PC-9 (cell line): ENCODE data around the gene DISP3. TPM values are rescaled to one million over a fixed set of nuclear protein-coding genes. Genes with fewer than 3 reads are reported as not detected.

Source experiments
- BruUV-seq: library from RNA; stranded (reverse); fragments of 400-500 nt; replicated peaks from 2 replicates; lab custom pipeline; 2021; lab: Mats Ljungman, UMichigan
- CTCF ChIA-PET: fragments of 300-600 bp; sonication (Branson Sonifier 250); formaldehyde crosslinking; loops from one replicate; lab custom pipeline; 2022; ENCODE audit warnings: antibody characterized with exemption; lab: Charles Lee
- POLR2A ChIA-PET: fragments of 300-600 bp; sonication (Branson Sonifier 250); formaldehyde crosslinking; loops from one replicate; lab custom pipeline; 2022; ENCODE audit warnings: antibody characterized with exemption; ENCODE audit not compliant: unreplicated experiment; lab: Charles Lee
- DNase-seq, 2 experiments: peaks; one replicate each; pipeline versions ENCODE4 v3.0.0 to v3.0.0-alpha.2; 2015 to 2022; ENCODE audit warnings: mixed read lengths in 1 of 2
- H2AFZ ChIP-seq: fragments of 200-600 bp; sonication (generic); 2 replicates; pipeline ENCODE4 v1.8.1; 2017; ENCODE audit warnings: antibody characterized with exemption
- H3F3A ChIP-seq: fragments of 200-600 bp; sonication (generic); 2 replicates; pipeline ENCODE4 v1.8.1; 2017; ENCODE audit warnings: antibody characterized with exemption, mild to moderate bottlenecking, low read depth; ENCODE audit not compliant: insufficient read depth
- H3K27ac ChIP-seq: fragments of 200-600 bp; sonication (generic); 2 replicates; pipeline ENCODE4 v1.6.1; 2016; ENCODE audit warnings: mixed run types
- H3K27me3 ChIP-seq: fragments of 200-600 bp; sonication (generic); 2 replicates; pipeline ENCODE4 v1.6.1; 2016; ENCODE audit warnings: low read depth, mixed run types; ENCODE audit not compliant: insufficient read depth
- H3K36me3 ChIP-seq: fragments of 200-600 bp; sonication (generic); 2 replicates; pipeline ENCODE4 v1.6.1; 2016; ENCODE audit warnings: low read depth, mixed run types
- H3K4me1 ChIP-seq: fragments of 200-600 bp; sonication (generic); replicated peaks from 2 replicates; pipeline ENCODE4 v1.6.1; 2016; ENCODE audit warnings: mixed run types; ENCODE audit not compliant: insufficient read depth
- H3K4me2 ChIP-seq: fragments of 200-600 bp; sonication (generic); 2 replicates; pipeline ENCODE4 v1.6.1; 2017; ENCODE audit warnings: mixed run types
- H3K4me3 ChIP-seq: fragments of 200-600 bp; sonication (generic); 2 replicates; pipeline ENCODE4 v1.6.1; 2016; ENCODE audit warnings: mixed run types
- H3K79me2 ChIP-seq: fragments of 200-600 bp; sonication (generic); 2 replicates; pipeline ENCODE4 v1.6.1; 2017; ENCODE audit warnings: low read depth, mixed run types
- H3K9me2 ChIP-seq: fragments of 200-600 bp; sonication (generic); 2 replicates; pipeline ENCODE4 v1.8.1; 2017; ENCODE audit warnings: mild to moderate bottlenecking; ENCODE audit not compliant: insufficient read depth
- H3K9me3 ChIP-seq: fragments of 200-600 bp; sonication (generic); 2 replicates; pipeline ENCODE4 v1.8.1; 2016; ENCODE audit warnings: low read depth; ENCODE audit not compliant: insufficient read depth
- H4K20me1 ChIP-seq: fragments of 200-600 bp; sonication (generic); 2 replicates; pipeline ENCODE4 v1.8.1; 2017; ENCODE audit not compliant: insufficient read depth
- EZH2 ChIP-seq: fragments of 200-600 bp; sonication (generic); IDR thresholded peaks from 2 replicates; pipeline ENCODE4 v1.8.0; 2017; ENCODE audit warnings: antibody characterized with exemption, low read depth
- intact Hi-C: fragments of 100-400 bp; cut with micrococcal nuclease; formaldehyde crosslinking; loops from one replicate; pipeline ENCODE4 v1.10.0; 2022; ENCODE audit not compliant: unreplicated experiment
- total RNA-seq: library from RNA; stranded (reverse); gene quantifications from 2 replicates; pipeline ENCODE4 v1.2.3, GENCODE V29; 2021
- TF ChIP-seq, protein P1 (sequence below): fragments of 200-600 bp; sonication (generic); conservative IDR thresholded peaks from 2 replicates; pipeline ENCODE4 v1.6.1; 2017; ENCODE audit warnings: mixed run types, antibody characterized with exemption, mild to moderate bottlenecking, moderate library complexity

DISP3 gene
- total RNA-seq, 1 experiment from 2014 or later, result not detected

DNA sequence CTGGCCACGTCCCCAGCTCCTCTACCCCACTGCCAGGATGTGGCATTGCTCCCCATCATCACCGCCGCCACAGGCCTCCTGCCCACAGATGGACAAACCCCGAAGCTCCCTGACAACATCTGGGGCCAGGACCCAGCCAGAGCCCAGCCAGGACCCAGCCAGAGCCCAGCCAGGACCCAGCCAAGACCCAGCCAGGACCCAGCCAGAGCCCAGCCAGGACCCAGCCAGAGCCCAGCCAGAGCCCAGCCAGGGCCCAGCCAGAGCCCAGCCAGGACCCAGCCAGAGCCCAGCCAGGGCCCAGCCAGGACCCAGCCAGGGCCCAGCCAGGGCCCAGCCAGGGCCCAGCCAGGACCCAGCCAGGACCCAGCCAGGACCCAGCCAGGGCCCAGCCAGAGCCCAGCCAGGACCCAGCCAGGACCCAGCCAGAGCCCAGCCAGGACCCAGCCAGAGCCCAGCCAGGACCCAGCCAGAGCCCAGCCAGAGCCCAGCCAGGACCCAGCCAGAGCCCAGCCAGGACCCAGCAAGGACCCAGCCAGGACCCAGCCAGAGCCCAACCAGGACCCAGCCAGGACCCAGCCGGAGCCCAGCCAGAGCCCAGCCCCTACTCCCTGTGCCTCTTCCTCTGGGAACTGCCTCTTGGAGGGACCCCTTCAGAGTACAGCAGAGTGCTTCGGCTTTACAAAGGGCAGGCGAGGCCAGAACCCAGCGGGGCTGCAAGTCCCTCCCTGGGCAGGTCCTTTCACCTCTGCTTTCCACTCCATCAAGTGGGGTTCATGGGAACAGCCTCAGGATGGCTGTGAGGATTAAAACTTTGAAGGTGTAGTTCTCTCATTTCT, 43.7 kb downstream of the DISP3 start:
- no TSS peak for BruUV-seq
- ChIA-PET CTCF (no interaction called here), POLR2A (no interaction called here)
- Histone ChIP-seq H3K27ac (no peak overlapping the region), H4K20me1 (no peaks in the 10 kb centered on the region), H3K36me3 (no peaks in the 10 kb centered on the region), H3K27me3 (peaks cover 43% of the 10 kb centered on the region), H3K4me3 (no peak overlapping the region), H3K9me3 (no peaks in the 10 kb centered on the region), H3K4me2 (no peak overlapping the region), H3F3A (no peaks in the 10 kb centered on the region), H3K4me1 (no peaks in the 10 kb centered on the region), H2AFZ (no peak overlapping the region), H3K9me2 (no peaks in the 10 kb centered on the region), H3K79me2 (no peaks in the 10 kb centered on the region)
- DNase-seq, result no peak
- intact Hi-C loops, result no loop called here
- TF ChIP-seq, protein P1, sequence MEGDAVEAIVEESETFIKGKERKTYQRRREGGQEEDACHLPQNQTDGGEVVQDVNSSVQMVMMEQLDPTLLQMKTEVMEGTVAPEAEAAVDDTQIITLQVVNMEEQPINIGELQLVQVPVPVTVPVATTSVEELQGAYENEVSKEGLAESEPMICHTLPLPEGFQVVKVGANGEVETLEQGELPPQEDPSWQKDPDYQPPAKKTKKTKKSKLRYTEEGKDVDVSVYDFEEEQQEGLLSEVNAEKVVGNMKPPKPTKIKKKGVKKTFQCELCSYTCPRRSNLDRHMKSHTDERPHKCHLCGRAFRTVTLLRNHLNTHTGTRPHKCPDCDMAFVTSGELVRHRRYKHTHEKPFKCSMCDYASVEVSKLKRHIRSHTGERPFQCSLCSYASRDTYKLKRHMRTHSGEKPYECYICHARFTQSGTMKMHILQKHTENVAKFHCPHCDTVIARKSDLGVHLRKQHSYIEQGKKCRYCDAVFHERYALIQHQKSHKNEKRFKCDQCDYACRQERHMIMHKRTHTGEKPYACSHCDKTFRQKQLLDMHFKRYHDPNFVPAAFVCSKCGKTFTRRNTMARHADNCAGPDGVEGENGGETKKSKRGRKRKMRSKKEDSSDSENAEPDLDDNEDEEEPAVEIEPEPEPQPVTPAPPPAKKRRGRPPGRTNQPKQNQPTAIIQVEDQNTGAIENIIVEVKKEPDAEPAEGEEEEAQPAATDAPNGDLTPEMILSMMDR, result no peak
- TF ChIP-seq EZH2, result no peak

DNA sequence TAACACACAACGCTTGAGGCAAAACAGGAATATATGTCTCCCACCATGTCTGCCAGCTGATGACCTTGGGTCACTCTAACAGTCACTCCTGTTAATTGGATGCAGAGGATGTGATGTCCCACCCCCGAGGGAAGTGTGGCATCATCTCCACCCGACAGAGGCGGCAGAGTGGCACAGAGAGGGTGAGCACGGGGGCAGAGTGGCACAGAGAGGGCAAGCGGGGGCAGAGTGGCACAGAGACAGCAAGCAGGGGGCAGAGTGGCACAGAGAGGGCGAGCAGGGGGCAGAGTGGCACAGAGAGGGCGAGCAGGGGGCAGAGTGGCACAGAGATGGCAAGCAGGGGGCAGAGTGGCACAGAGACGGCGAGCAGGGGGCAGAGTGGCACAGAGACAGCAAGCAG, 44.3 kb downstream of the DISP3 start:
- H3K4me1 ChIP-seq, result no peaks in the 10 kb centered on the region
- no peak for DNase-seq
- peaks cover 43% of the 10 kb centered on the region for H3K27me3 ChIP-seq
- no peaks in the 10 kb centered on the region for H4K20me1 ChIP-seq
- no peak overlapping the region for H3K4me3 ChIP-seq
- H3K9me2 ChIP-seq, result no peaks in the 10 kb centered on the region
- H3K9me3 ChIP-seq, result no peaks in the 10 kb centered on the region
- no peaks in the 10 kb centered on the region for H3K36me3 ChIP-seq
- no peaks in the 10 kb centered on the region for H3F3A ChIP-seq
- intact Hi-C loops, result no loop called here
- POLR2A ChIA-PET, result no interaction called here
- no peaks in the 10 kb centered on the region for H3K79me2 ChIP-seq
- no peak overlapping the region for H3K27ac ChIP-seq
- CTCF ChIA-PET, result no interaction called here
- TF ChIP-seq EZH2, result no peak
- TF ChIP-seq, protein P1, result no peak
- H3K4me2 ChIP-seq, result no peak overlapping the region
- BruUV-seq, result no TSS peak
- H2AFZ ChIP-seq, result no peak overlapping the region

DNA sequence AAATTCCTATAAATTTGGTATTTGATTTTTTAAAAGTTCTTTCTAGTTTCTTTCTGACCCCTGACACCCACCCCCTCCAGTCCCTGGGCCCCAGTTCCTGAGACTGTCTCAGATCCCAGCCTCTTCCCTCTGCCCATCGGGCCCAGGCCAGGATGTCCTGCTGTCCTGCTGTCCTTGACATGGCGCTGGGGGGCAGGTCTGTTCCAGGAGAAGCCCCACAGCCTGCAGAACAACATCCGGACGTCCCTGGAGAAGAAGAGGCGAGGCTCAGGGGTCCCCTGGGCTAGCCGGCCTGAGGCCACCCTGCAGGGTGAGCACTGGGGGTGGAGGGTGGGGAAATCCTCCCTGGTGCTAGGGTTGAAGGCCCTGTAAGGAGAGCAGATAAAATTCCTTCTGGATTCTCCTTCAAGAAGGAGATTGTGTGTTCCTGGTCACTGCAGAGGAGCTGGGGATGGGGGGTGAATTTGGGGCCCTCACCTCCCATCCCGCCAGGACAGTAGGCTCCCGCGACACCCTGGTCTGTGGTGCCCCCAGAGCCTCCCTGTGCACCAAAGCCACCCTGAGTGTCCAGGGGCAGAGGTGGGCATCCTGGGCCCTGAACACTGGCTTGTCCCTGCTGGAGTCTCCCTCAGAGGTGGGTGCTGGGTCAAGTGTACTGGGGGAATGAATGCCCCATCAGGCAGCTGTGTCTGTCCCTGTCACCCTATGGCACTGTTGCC, 45.0 kb downstream of the DISP3 start:
- Histone ChIP-seq H3K4me3 (no peak overlapping the region), H3K36me3 (no peaks in the 10 kb centered on the region), H3K9me2 (no peaks in the 10 kb centered on the region), H3K79me2 (no peaks in the 10 kb centered on the region), H3K9me3 (no peaks in the 10 kb centered on the region), H3K4me1 (no peaks in the 10 kb centered on the region), H3F3A (no peaks in the 10 kb centered on the region), H2AFZ (no peak overlapping the region), H4K20me1 (no peaks in the 10 kb centered on the region), H3K4me2 (no peak overlapping the region), H3K27ac (no peak overlapping the region), H3K27me3 (peaks cover 45% of the 10 kb centered on the region)
- BruUV-seq, result no TSS peak
- POLR2A ChIA-PET, result no interaction called here
- intact Hi-C loops, result no loop called here
- TF ChIP-seq, protein P1, result no peak
- TF ChIP-seq EZH2, result no peak
- DNase-seq, result no peak
- CTCF ChIA-PET, result no interaction called here
